HEK293T (cell line): ENCODE data around the gene LINGO4.

Experiments
- CTCF ChIA-PET: fragments of 350-600 bp; formaldehyde crosslinking; extraction: SDS; loops from one replicate; lab custom pipeline; 2021; ENCODE audit warnings: antibody characterized with exemption, inconsistent platforms; lab: Yijun Ruan, JAX
- POLR2A ChIA-PET: fragments of 350-600 bp; formaldehyde crosslinking; extraction: SDS; loops from one replicate; lab custom pipeline; 2020; ENCODE audit warnings: antibody characterized with exemption, inconsistent platforms; lab: Yijun Ruan, JAX
- DNase-seq: peaks from one replicate; pipeline ENCODE4 v3.0.0; 2012; ENCODE audit warnings: mixed read lengths; ENCODE audit errors: extremely low spot score
- ARNT ChIP-seq: fragments of 450-650 bp; IDR thresholded peaks from 2 replicates; pipeline ENCODE4 v1.6.1; 2017; ENCODE audit warnings: mild to moderate bottlenecking
- BHLHE40 ChIP-seq: fragments of 450-650 bp; IDR thresholded peaks from 2 replicates; pipeline ENCODE4 v1.6.1; 2016; ENCODE audit warnings: mild to moderate bottlenecking, moderate library complexity, borderline replicate concordance
- CTBP1 ChIP-seq: fragments of 450-650 bp; IDR thresholded peaks from 2 replicates; pipeline ENCODE4 v1.6.1; 2016; ENCODE audit warnings: borderline replicate concordance
- ELF4 ChIP-seq: fragments of 450-650 bp; IDR thresholded peaks from 2 replicates; pipeline ENCODE4 v1.6.1; 2017; ENCODE audit warnings: antibody characterized with exemption
- FOXA1 ChIP-seq: fragments of 450-650 bp; IDR thresholded peaks from 2 replicates; pipeline ENCODE4 v1.6.1; 2016; ENCODE audit warnings: mild to moderate bottlenecking
- FOXK2 ChIP-seq: fragments of 450-650 bp; IDR thresholded peaks from 2 replicates; pipeline ENCODE4 v1.6.1; 2016; ENCODE audit warnings: mild to moderate bottlenecking
- FOXM1 ChIP-seq: fragments of 450-650 bp; IDR thresholded peaks from 2 replicates; pipeline ENCODE4 v1.6.1; 2017; ENCODE audit warnings: mild to moderate bottlenecking, borderline replicate concordance
- HDGF ChIP-seq: fragments of 450-650 bp; IDR thresholded peaks from 2 replicates; pipeline ENCODE4 v1.6.1; 2017; ENCODE audit warnings: antibody characterized with exemption, borderline replicate concordance
- L3MBTL2 ChIP-seq: fragments of 450-650 bp; conservative IDR thresholded peaks from 2 replicates; pipeline ENCODE4 v1.6.1; 2016; ENCODE audit warnings: mild to moderate bottlenecking
- LEF1 ChIP-seq: fragments of 450-650 bp; IDR thresholded peaks from 2 replicates; pipeline ENCODE4 v1.6.1; 2017; ENCODE audit warnings: mild to moderate bottlenecking, borderline replicate concordance
- NFRKB ChIP-seq: fragments of 450-650 bp; IDR thresholded peaks from 2 replicates; pipeline ENCODE4 v1.6.1; 2016; ENCODE audit warnings: mild to moderate bottlenecking, moderate library complexity
- SP1 ChIP-seq: fragments of 450-650 bp; IDR thresholded peaks from 2 replicates; pipeline ENCODE4 v1.6.1; 2017
- SUZ12 ChIP-seq: fragments of 450-650 bp; IDR thresholded peaks from 2 replicates; pipeline ENCODE4 v1.6.1; 2016; ENCODE audit warnings: mild to moderate bottlenecking
- TARDBP ChIP-seq: fragments of 450-650 bp; IDR thresholded peaks from 2 replicates; pipeline ENCODE4 v1.6.1; 2016
- ZNF384 ChIP-seq: fragments of 450-650 bp; IDR thresholded peaks from 2 replicates; pipeline ENCODE4 v1.6.1; 2016
- TF ChIP-seq, protein P1 (sequence below): fragments of 450-650 bp; IDR thresholded peaks from 2 replicates; pipeline ENCODE4 v1.6.1; 2016

Gene LINGO4

GRCh38 chr1:151841141-151841540 lies 35.9 kb upstream of the LINGO4 start:
- POLR2A ChIA-PET, result no interaction called here
- TF ChIP-seq NFRKB (no peak), TARDBP (no peak), FOXM1 (no peak), HDGF (no peak), SUZ12 (no peak), FOXK2 (no peak), FOXA1 (no peak), BHLHE40 (no peak), ZNF384 (no peak)
- DNase-seq, result no peak
- CTCF ChIA-PET, result interaction anchor here (0.5 to 0.6 kb wide), 2 partner anchors 164 to 185 kb away, joined by 3 read pairs; no protein-coding TSS in a partner anchor

- no peak for DNase-seq
- TF ChIP-seq CTBP1 (no peak), FOXK2 (no peak), L3MBTL2 (no peak), TARDBP (no peak), ZNF384 (no peak), FOXA1 (no peak), SP1 (no peak), NFRKB (no peak), BHLHE40 (no peak), ELF4 (no peak), ARNT (no peak), SUZ12 (no peak), HDGF (no peak), FOXM1 (no peak), LEF1 (no peak)
- TF ChIP-seq, protein P1, sequence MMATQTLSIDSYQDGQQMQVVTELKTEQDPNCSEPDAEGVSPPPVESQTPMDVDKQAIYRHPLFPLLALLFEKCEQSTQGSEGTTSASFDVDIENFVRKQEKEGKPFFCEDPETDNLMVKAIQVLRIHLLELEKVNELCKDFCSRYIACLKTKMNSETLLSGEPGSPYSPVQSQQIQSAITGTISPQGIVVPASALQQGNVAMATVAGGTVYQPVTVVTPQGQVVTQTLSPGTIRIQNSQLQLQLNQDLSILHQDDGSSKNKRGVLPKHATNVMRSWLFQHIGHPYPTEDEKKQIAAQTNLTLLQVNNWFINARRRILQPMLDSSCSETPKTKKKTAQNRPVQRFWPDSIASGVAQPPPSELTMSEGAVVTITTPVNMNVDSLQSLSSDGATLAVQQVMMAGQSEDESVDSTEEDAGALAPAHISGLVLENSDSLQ, result no peak
- ChIA-PET POLR2A (interaction anchor here (0.7 kb wide), 1 partner anchor 77 kb away, joined by 3 read pairs; the partner anchor contains the start of gene MRPL9), CTCF (no interaction called here)
Measured at GRCh38 chr1:151840421-151840820, 35.2 kb upstream of the LINGO4 start.

DNA sequence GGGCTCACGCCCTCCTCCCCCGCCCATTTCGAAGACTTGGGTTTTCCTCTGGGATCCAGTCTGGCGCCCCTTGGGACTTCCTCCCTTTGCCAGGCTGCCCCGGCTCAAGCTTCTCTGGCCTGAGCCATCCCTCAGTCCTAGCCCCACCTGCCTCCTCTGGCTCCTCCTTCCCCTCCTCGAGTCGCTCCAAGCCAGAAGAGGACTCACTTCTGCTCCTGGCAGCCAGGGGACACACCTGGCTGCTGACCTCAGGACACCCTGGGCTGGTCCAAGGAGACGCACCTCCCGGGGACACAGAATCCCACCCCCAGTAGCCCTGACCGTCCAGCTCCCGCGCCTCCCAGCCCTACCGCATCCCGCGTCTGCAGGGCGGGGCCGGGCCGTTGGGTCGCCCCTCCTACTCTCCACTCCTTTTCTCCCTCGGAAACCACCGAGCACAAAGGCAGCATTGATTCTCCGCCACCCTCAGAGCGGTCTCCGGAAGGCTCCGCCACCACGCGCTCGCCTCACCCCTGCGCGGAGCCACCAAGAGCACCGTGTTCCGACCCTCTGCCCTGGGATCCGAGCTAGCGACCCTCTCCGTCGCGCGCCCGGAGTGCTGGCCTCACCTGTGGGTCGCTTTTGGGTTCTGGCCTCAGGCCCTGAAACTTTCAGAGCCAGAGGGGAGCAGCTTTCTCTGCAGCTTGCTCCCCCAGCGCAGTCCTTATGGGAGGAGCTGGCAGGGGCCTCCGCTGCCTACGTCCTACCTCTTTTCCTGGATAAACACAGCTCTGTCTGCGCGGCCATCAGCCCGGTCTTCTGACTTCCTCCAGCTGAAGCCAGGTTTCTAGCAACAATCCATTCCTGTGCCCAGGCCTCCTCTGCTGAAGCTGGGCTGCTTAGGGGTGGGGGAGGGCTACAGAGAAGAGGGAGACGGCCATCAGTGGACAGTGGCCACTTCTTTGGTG lies 34.5 kb upstream of the LINGO4 start, which contains the start of gene C2CD4D:
TSS of gene C2CD4D (minus strand) at position 364 of the 947 bp plus-strand sequence. CDS start 831 bp downstream, outside the sequence.
- ChIA-PET POLR2A (interaction anchor here (0.7 kb wide), 1 partner anchor 76 kb away, joined by 3 read pairs; the partner anchor contains the start of gene MRPL9), CTCF (no interaction called here)
- no peak for TF ChIP-seq BHLHE40
- TF ChIP-seq, protein P1, result no peak
- no peak for TF ChIP-seq ZNF384
- no peak for TF ChIP-seq FOXA1
- TF ChIP-seq NFRKB, result no peak
- no peak for TF ChIP-seq TARDBP
- no peak for TF ChIP-seq CTBP1
- no peak for TF ChIP-seq ELF4
- TF ChIP-seq SUZ12, result no peak
- TF ChIP-seq FOXK2, result no peak
- no peak for DNase-seq

DNA sequence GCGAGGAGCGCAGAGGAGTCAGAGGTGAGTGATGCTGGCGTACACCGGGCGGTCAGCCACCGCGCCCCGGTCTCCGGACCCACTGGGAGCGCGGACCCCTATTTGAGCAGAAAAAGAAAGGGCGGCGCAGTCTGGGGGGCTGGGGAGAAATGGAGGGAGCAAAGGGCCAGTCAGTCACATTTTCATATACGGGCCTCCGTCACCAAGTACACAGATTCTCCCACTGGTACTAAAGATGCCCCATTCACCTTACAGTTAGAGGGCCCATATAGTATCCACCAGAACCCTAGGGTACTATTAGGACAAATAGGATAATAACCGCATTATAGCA lies 33.8 kb upstream of the LINGO4 start:
- TF ChIP-seq BHLHE40 (no peak), FOXK2 (no peak), FOXM1 (no peak), L3MBTL2 (no peak), ELF4 (no peak), FOXA1 (no peak), CTBP1 (no peak), SUZ12 (no peak), SP1 (no peak)
- TF ChIP-seq, protein P1, result no peak
- CTCF ChIA-PET, result no interaction called here
- POLR2A ChIA-PET, result no interaction called here
- DNase-seq, result no peak

DNA sequence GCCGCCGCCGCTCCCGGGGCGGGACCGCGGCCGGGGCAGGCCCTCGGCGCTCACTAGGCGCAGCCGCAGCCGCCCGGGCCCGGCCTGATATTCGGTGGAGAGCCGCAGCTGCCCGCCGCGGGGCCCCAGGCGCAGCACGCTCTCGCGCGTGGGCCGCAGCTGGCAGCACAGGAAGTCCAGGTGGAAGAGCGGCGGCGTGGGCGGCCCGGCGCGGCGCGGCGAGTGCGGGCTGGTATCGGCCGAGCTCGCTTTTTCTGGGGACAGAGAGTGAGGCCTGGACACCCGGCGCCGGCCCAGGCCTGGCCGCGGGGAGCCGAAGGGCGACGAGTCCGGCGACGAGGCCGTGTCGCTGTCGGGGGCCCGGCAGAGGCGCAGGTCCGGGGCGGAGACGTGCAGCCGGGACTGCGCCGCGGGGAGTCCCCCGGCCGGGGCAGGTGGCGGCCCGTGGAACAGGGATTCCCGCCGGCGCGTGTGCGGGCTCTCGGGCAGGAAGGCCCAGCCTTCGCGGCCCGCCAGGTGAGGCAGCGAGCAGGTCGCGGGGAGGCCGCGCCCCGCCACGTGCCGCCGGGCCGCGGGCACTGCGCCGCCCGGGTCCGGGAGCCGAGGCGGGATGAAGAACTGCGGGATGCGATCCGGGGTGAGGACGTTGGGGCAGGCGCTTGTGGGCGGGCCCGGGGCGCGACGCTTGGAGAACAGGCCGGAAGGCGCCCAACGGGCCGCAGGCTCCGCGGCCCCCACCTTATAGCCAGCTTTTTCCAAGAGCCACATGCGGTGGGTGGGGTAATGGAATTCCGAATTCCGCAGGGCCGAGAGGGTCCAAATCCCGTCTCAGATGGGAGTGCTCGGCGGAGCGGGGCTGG lies 33.2 kb upstream of the LINGO4 start:
- ChIA-PET CTCF (no interaction called here), POLR2A (no interaction called here)
- DNase-seq, result no peak
- TF ChIP-seq ZNF384, result no peak
- TF ChIP-seq L3MBTL2, result no peak
- no peak for TF ChIP-seq FOXM1
- TF ChIP-seq LEF1, result no peak
